ENCODE results near the gene LPP.

GRCh38 chr3:188925376-188925775 is 771.4 kb downstream of the LPP start:
- TF ChIP-seq CTCF (IDR thresholded peaks at IDR 0.05; ENCODE audit: insufficient read depth, low read length, poor library complexity, severe bottlenecking) (no peak), EZH2phosphoT487 (conservative IDR thresholded peaks at IDR 0.05; ENCODE audit: low read length) (no peak)

All from SU-DHL-6 (cell line).